HG03060 (cell line): Measurements from ENCODE around the gene PELO.
A peak's percentile ranks its signal among the peaks of the same experiment; 100 is the strongest.
"Not testable (repeated sequence)": the region's sequence is repeated elsewhere in the genome, so short reads cannot be mapped to it uniquely, and the experiment has no call there.

Experiments used
- ATAC-seq: cut with Tn5 transposase; IDR thresholded peaks from one replicate; pipeline ENCODE4 v1.9.1; 2021; ENCODE audit warnings: low read depth, moderate number of reproducible peaks; ENCODE audit not compliant: unreplicated experiment

PELO gene

GRCh38 chr5:52787600-52788504 is at the start of gene PELO, which contains the start of gene ITGA1:
Gene PELO, plus strand, starts transcription at chr5:52787916. Its CDS starts 12,479 bp downstream, at chr5:52800395.
Gene ITGA1, plus strand, starts transcription at chr5:52787916. Its CDS starts 438 bp downstream, at chr5:52788354.
- ATAC-seq: peak; percentile 68

- no peak for ATAC-seq
Measured at GRCh38 chr5:52738095-52738506, 49.6 kb upstream of the PELO start.

GRCh38 chr5:52740007-52740406 is 47.7 kb upstream of the PELO start:
- ATAC-seq: no peak

GRCh38 chr5:52743012-52743411 is 44.7 kb upstream of the PELO start:
- ATAC-seq: no peak

GRCh38 chr5:52743529-52743928 is 44.2 kb upstream of the PELO start:
- ATAC-seq: no peak

GRCh38 chr5:52743970-52744369 is 43.7 kb upstream of the PELO start:
- peak; percentile 68 for ATAC-seq

GRCh38 chr5:52744867-52745458 is 42.8 kb upstream of the PELO start:
- not testable (repeated sequence) for ATAC-seq

GRCh38 chr5:52746539-52746938 is 41.2 kb upstream of the PELO start:
- no peak for ATAC-seq

GRCh38 chr5:52748590-52748989 is 39.1 kb upstream of the PELO start:
- ATAC-seq: peak; percentile 44

- no peak for ATAC-seq
Measured at GRCh38 chr5:52749666-52750065, 38.0 kb upstream of the PELO start.

GRCh38 chr5:52751137-52751536 is 36.6 kb upstream of the PELO start:
- no peak for ATAC-seq

GRCh38 chr5:52754051-52754450 is 33.7 kb upstream of the PELO start:
- no peak for ATAC-seq

GRCh38 chr5:52757527-52757926 is 30.2 kb upstream of the PELO start:
- ATAC-seq: no peak

- ATAC-seq: no peak
Measured at GRCh38 chr5:52758014-52758413, 29.7 kb upstream of the PELO start.

GRCh38 chr5:52759331-52759730 is 28.4 kb upstream of the PELO start:
- ATAC-seq: no peak

GRCh38 chr5:52760695-52761366 is 26.9 kb upstream of the PELO start:
- no peak for ATAC-seq

GRCh38 chr5:52767217-52767743 is 20.4 kb upstream of the PELO start:
- ATAC-seq: no peak

- ATAC-seq: no peak
Measured at GRCh38 chr5:52767766-52768480, 19.8 kb upstream of the PELO start.

- ATAC-seq: no peak
Measured at GRCh38 chr5:52769061-52769460, 18.7 kb upstream of the PELO start.

GRCh38 chr5:52770287-52770939 is 17.3 kb upstream of the PELO start:
- ATAC-seq: no peak
